ENCODE measurements around the gene STAM. TPM values are rescaled to one million over a fixed set of nuclear protein-coding genes. Genes with fewer than 3 reads are reported as not detected.

Gene STAM
- total RNA-seq, 2 donors from 2014 or later = 16.5 to 16.8 TPM

DNA sequence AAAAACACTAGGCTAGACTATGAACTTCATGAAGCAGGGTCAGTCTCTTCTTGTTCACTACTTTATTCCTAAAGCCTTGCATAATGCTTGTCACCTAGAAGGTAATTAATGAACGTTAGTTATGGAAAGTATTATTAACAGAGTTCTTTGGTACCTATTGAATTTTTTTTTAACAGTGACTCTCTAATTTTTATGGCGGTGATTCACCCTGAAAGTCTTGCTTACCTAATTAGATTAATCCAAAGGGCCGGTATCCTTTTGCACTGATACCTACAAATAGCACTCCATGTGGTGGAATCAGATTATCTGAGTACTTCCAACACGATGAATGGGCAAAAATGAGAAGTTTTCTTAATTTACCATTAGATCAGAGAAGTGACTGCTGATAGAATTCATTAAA lies 31.7 kb downstream of the STAM start:
- H3K27ac ChIP-seq = no peak overlapping the region
- no peak overlapping the region for H3K9ac ChIP-seq (ENCODE audit: low read depth in 2 of 2, low read length in 2 of 2)
- no peaks in the 10 kb centered on the region for H3K9me3 ChIP-seq
- intact Hi-C loops (cut with DNase I) = no loop called here
- no peaks in the 10 kb centered on the region for H3K27me3 ChIP-seq
- H3K4me3 ChIP-seq = no peak overlapping the region
- no peak for DNase-seq
- H3K4me1 ChIP-seq = no peaks in the 10 kb centered on the region
- TF ChIP-seq, protein P1, sequence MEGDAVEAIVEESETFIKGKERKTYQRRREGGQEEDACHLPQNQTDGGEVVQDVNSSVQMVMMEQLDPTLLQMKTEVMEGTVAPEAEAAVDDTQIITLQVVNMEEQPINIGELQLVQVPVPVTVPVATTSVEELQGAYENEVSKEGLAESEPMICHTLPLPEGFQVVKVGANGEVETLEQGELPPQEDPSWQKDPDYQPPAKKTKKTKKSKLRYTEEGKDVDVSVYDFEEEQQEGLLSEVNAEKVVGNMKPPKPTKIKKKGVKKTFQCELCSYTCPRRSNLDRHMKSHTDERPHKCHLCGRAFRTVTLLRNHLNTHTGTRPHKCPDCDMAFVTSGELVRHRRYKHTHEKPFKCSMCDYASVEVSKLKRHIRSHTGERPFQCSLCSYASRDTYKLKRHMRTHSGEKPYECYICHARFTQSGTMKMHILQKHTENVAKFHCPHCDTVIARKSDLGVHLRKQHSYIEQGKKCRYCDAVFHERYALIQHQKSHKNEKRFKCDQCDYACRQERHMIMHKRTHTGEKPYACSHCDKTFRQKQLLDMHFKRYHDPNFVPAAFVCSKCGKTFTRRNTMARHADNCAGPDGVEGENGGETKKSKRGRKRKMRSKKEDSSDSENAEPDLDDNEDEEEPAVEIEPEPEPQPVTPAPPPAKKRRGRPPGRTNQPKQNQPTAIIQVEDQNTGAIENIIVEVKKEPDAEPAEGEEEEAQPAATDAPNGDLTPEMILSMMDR (IDR thresholded peaks at IDR 0.05) = no peak
- no peaks in the 10 kb centered on the region for H3K36me3 ChIP-seq

DNA sequence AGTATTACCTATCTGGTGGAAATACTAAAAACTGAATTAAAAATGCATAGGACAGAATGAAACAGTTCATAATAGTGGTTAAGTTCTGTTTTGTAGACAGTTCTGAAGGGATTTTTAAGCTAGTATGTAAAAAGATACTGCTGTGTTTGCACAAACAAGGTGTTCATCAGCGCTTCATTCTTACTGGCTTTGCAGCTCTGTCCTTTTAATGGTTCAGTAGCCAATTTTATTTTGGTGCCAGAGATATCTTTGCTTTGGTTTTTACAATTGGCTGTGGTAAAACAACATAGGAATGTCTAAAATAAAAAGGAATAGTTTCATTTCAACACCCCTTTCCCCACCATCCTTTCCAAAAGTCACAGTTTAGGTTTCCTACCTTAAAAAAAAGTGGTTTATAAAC lies 33.0 kb downstream of the STAM start:
- DNase-seq = no peak
- Histone ChIP-seq H3K9ac (ENCODE audit: low read depth in 2 of 2, low read length in 2 of 2) (no peak overlapping the region), H3K27me3 (no peaks in the 10 kb centered on the region)

DNA sequence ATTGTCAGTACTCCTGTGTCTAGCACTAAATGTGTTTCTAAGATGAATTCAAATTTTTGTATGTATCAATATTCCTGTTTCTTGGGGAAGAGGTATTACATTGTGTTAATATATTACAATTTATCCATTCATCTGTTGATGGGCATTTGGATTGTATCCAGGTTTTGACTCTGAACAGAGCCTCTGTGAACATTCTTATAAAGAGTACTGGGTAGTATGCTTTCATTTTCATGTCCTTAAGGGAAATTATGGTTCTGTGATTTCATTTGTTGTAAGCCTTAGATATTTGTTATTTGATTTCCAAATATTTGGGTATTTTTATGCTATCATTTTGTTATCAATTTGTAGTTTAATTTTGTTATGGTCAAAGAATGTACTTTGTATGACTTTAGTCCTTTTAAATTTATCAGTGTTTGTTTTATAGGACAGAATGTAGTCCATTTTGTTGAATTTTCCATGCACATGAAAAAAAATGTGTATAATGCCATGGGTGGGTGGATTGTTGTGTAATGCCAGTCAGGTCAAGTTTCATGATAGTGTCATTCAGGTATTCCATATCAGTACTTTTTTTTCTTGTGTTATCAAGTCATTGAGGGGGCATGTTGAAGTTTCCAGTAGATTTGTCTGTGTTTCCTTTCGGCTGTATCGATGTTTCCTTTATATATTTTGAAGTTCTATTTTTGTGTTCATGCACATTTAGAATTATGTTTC lies 38.4 kb downstream of the STAM start:
- Histone ChIP-seq H3K9me3 (no peaks in the 10 kb centered on the region), H3K27me3 (no peaks in the 10 kb centered on the region), H3K4me1 (no peaks in the 10 kb centered on the region), H3K27ac (no peak overlapping the region), H3K9ac (ENCODE audit: low read depth in 2 of 2, low read length in 2 of 2) (no peak overlapping the region), H3K36me3 (no peaks in the 10 kb centered on the region), H3K4me3 (no peak overlapping the region)
- TF ChIP-seq, protein P1 (IDR thresholded peaks at IDR 0.05) = no peak
- no peak for DNase-seq
- intact Hi-C loops (cut with DNase I) = no loop called here

More for the DNA sequence above, 33.0 kb downstream of the STAM start:
- Histone ChIP-seq H3K4me1 (no peaks in the 10 kb centered on the region), H3K9me3 (no peaks in the 10 kb centered on the region), H3K27ac (no peak overlapping the region), H3K36me3 (no peaks in the 10 kb centered on the region), H3K4me3 (no peak overlapping the region)
- TF ChIP-seq, protein P1 (IDR thresholded peaks at IDR 0.05) = no peak
- intact Hi-C loops (cut with DNase I) = no loop called here

DNA sequence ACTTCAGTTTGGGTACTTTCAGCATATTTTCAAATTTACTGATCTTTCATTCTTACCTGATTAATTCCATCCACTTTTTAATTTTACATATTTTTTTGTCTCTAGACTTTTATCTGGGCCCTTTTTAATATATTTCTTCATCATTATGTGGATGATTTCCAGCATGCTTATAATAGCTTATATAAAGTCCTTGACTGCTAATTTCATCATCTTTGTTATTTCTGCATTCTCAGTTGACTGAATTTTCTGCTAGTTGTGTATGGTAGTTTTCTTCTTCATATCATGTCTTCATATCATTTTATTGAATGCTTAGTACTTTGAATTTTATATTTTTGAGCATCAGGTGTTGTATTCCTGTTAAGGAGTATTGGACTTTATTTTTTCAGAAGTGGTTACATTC lies 39.6 kb downstream of the STAM start:
- Histone ChIP-seq H3K9ac (ENCODE audit: low read depth in 2 of 2, low read length in 2 of 2) (no peak overlapping the region), H3K9me3 (no peaks in the 10 kb centered on the region), H3K27ac (no peak overlapping the region), H3K27me3 (no peaks in the 10 kb centered on the region), H3K4me1 (no peaks in the 10 kb centered on the region), H3K36me3 (no peaks in the 10 kb centered on the region), H3K4me3 (no peak overlapping the region)
- TF ChIP-seq, protein P1 (IDR thresholded peaks at IDR 0.05) = no peak
- intact Hi-C loops (cut with DNase I) = no loop called here
- no peak for DNase-seq

DNA sequence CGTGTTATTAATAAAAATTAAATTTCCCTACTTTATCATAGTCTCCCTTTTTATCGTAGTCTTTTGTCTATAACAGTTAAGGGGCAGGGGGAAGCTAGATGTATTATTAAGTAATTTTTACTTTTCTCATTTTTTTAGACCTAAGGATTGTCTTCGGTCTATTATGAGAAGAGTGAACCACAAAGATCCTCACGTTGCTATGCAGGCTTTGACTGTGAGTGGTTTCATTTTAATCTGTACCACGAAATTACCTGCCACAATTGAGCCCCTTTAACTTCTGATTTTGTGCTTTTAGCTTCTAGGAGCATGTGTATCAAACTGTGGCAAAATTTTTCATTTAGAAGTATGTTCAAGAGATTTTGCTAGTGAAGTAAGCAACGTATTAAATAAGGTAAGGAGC lies 40.6 kb downstream of the STAM start:
- Histone ChIP-seq H3K4me3 (no peak overlapping the region), H3K36me3 (no peaks in the 10 kb centered on the region), H3K9ac (ENCODE audit: low read depth in 2 of 2, low read length in 2 of 2) (no peak overlapping the region), H3K9me3 (no peaks in the 10 kb centered on the region), H3K4me1 (no peaks in the 10 kb centered on the region), H3K27me3 (no peaks in the 10 kb centered on the region), H3K27ac (no peak overlapping the region)
- intact Hi-C loops (cut with DNase I) = no loop called here
- no peak for DNase-seq
- TF ChIP-seq, protein P1 (IDR thresholded peaks at IDR 0.05) = no peak
